Measurements from ENCODE around the gene NPM3.

DNA sequence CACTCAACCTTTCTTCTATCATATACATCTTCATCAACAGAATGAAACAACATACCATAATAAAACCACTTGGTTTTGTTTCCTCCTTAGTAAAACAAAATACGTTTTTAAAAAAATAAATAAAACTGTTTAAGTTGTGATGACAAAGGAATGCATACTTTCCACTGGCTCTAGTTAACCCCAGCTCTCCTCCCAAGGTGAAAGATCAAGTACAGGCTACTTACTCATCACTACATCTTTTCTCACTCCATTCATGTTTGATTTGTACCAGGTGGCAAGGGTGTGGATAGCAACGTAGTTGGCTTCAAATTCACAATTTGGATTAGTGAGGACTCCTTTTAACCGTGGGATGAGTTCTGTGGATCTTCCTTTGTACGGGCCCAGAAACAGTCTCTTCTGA is 20.3 kb upstream of the NPM3 start:
- TF ChIP-seq CTCF (IDR thresholded peaks at IDR 0.05) (no peak), SIN3A (IDR thresholded peaks at IDR 0.05; ENCODE audit: borderline replicate concordance, low read depth, low read length) (no peak), FOSL2 (IDR thresholded peaks at IDR 0.05; ENCODE audit: borderline replicate concordance, low read depth) (no peak), GATA2 (CRISPR knock-in tag; IDR thresholded peaks at IDR 0.05) (no peak), MAX (IDR thresholded peaks at IDR 0.05; ENCODE audit: low read depth) (no peak), MXI1 (IDR thresholded peaks at IDR 0.05; ENCODE audit: low read depth, low read length) (no peak), RAD21 (IDR thresholded peaks at IDR 0.05; ENCODE audit: low read length) (no peak), YY1 (IDR thresholded peaks at IDR 0.05; ENCODE audit: low read depth) (no peak), REST (IDR thresholded peaks at IDR 0.05; ENCODE audit: low read depth, low read length) (no peak), JUND (IDR thresholded peaks at IDR 0.05) (no peak)

All from SK-N-SH (cell line).